HG02571 (cell line): ENCODE results near the gene RBM15.

ENCODE experiments used
- ATAC-seq: cut with Tn5 transposase; IDR thresholded peaks from one replicate; pipeline ENCODE4 v1.9.1; 2021; ENCODE audit warnings: mild to moderate bottlenecking, moderate library complexity; ENCODE audit not compliant: unreplicated experiment

Gene RBM15

GRCh38 chr1:110348771-110349170 is 9.6 kb downstream of the RBM15 start:
- ATAC-seq = no peak

DNA sequence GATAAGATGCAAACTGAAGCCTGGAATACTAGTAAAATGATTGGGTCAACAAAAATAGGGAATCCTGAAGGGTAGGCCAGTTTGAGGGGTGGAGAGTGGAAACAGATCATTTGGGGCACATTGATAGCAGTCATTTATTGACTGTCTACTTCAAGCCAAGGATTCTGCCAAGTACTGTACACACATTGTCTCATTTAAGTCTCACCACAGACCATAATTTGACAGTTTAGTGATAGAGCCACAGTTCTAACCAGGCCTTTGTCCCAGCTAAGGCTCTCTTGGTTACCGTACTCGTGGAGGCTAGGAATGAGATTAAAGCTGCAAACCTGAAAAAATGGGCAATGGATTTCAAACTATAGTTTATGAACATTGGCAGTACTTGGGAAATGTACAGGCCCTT is 11.2 kb downstream of the RBM15 start:
- no peak for ATAC-seq

DNA sequence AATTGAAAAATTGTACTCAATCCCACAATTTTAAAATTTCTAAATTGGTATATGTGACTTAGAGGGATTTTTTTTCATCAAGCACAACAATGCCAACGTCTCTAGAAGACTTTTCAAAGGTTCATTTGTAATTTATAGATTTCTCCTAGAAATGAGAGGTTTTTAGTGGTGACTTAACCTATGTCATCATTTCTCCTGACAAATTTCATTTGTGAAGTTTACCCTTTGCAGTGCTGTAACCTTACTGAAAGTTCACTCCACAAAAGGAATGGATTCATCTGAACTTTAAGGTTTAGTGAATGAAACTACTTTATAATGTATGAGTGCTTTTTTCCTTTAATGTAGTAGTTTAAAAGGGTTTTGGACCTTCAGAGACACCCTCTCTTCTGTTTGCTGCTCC is 16.1 kb downstream of the RBM15 start:
- no peak for ATAC-seq

DNA sequence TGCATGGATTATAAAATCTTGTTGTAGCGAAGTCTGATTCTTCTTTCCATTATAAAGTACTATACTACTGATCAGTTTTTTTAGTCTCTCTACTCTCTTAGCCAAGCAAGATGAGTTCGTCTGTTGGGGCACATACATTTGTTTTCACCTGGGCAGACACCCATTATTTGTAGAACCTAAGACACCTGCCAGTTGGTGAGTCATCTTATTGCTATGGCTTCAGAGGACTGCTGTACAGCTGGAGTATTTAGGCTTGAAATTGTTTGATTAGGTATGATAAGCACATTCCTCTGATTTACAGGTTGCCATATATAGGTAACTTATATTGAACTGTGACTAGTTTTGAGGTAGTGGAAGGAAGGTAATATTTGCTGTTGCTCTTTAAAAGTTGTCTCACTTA is 17.2 kb downstream of the RBM15 start:
- ATAC-seq = no peak

DNA sequence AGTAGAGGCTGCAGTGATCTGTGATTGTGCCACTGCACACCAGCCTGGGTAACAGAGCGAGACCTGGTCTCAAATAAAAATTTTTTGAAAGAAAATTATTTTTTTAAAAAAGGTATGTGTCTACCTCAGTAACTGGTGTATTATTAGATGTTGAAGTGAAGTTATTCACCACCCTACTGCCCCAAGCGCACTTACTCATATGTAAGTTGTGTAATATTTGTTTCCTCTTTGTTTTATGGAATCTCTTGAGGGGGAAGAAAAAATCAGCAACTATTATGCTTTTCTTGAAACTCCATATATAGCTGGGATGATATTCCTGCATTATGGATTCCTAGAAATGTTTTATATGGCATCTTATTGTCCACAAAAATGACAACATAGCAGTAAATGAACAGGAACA is 21.3 kb downstream of the RBM15 start:
- no peak for ATAC-seq

DNA sequence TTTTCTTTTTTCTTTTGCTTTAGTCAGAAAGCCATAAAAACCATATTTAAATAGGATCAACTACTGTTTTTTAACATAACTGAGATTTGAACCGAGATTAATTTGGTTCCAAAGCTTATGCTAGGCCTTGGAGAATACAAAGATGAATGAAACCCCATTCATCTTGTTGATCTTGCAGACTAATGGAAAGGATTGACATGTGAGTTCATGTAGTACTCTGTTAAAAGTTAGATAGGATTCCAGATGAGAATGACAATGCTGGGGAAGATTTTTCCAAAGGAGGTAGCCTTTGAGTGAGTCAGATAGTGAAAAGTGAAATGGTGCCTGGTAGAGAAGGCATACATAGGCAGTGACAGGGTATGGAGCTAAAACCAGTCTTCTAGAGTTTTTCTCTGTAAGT is 22.7 kb downstream of the RBM15 start:
- ATAC-seq = no peak

DNA sequence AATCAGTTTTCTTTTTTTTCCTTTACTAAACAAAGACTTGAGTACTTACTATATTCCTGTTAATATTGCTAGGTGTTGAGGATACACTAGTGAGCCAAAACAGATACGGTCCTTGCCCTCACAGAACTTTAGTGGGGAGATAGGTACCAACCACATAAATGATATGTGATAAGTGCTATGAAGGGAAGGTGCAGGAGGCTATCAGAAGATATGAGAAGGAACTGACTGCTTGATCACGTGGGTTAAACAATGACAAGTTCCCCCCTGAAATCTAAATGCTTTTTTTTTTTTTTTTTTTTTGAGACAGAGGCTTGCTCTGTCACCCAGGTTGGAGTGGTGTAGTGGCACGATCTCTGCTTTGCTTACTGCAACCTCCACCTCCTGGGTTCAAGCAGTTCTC is 25.0 kb downstream of the RBM15 start:
- no peak for ATAC-seq

DNA sequence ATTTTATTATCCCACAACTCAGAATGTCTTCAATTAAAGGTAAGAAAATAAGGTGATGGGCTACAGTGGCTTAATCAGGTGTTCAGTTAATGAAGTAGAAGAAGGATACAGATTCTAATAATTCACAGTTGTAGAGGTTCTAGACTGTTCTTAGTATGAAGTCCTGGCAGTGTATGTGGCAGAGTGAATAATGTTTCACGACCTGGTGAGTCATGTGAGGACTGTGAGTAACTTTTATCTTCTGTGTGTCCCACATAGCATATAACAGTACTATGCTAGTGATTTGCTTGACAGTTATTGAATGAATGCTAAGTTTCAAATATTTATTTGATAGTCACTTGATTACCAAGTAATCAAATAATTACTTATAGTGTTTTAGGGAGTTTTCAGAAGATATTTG is 31.6 kb downstream of the RBM15 start:
- no peak for ATAC-seq

DNA sequence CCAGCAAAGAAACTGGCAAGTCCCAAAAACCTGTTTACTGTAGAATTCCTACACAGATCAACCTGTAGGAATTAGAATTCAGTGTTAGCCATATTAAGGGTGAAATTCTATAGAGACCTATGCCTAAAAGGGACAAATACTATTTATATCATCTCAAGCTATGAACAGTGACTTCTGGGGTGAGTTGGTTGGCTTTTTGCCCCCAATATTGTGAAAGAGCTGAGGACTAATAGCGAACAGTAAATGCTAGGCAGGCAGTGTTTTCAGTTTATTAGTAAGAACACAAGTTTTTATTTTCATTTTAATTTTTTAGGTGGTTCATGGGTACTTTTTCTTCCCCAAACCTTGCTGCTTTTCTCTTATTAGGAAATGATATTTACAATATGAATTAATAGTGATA is 36.3 kb downstream of the RBM15 start:
- ATAC-seq = no peak

GRCh38 chr1:110380672-110381283 is 41.6 kb downstream of the RBM15 start:
- ATAC-seq = no peak

DNA sequence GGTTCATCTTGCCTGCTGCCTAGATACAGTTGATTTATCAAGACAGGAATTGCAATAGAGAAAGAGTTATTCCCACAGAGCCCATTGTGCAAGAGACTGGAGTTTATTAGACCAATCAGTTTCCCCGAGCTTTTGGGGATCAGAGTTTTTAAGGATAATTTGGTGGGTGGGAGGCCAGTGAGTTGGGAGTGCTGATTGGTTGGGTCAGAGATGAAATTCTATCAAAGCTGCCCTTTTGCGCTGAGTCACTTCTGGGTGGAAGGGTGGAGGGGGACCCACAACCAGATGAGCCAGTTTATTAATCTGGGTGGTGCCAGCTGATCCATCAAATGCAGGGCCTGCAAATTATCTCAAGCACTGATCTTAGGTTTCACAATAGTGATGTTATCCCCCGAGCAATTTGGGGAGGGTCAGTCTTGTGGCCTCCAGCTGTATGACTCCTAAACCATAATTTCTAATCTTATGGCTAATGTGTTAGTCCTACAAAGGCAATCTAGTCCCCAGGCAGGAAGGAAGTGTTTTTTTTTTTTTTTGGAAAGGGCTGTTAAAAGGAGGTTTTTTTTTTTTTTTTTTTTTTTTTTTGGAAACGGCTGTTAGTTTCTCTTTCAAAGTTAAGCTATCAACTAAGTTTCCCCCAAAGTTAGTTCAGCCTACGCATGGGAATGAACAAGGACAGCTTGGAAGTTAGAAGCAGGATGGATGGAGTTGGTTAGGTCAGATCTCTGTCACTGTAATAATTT is 44.2 kb downstream of the RBM15 start:
- ATAC-seq = no peak

DNA sequence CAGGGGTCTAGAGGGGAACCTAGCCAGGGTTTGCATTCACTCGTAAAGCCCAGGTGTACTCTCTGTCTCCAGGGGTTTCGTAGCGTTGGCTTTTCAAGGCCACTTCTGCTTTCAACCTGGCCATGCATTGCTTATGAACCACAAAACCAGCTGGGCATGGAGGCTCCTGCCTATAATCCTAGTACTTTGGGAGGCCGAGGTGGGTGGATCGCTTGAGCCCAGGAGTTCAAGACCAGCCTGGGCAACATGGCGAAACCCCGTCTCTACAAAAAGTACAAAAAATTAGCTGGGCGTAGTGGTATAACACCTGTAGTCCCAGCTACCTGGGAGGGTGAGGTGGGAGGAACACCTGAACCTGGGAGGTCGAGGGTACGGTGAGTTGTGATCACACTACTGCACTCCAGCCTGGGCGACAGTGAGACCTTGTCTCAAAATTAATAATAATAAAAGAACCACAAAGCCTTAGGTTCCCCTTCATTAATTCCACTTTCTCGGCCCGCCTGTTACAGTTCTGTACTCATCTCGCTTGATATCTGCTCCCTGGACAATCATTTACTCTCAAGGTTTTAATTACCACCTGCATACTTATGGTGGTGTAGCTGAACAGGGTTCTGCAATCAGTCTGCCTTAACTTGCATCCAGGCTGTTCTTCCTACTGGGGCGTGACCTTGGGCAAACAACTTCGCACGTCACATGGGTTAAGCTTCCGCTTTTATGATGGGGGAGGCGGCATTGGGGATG is 45.6 kb downstream of the RBM15 start:
- peak; percentile 52 for ATAC-seq

- ATAC-seq = no peak
Observed at GRCh38 chr1:110385369-110385768, 46.2 kb downstream of the RBM15 start.

DNA sequence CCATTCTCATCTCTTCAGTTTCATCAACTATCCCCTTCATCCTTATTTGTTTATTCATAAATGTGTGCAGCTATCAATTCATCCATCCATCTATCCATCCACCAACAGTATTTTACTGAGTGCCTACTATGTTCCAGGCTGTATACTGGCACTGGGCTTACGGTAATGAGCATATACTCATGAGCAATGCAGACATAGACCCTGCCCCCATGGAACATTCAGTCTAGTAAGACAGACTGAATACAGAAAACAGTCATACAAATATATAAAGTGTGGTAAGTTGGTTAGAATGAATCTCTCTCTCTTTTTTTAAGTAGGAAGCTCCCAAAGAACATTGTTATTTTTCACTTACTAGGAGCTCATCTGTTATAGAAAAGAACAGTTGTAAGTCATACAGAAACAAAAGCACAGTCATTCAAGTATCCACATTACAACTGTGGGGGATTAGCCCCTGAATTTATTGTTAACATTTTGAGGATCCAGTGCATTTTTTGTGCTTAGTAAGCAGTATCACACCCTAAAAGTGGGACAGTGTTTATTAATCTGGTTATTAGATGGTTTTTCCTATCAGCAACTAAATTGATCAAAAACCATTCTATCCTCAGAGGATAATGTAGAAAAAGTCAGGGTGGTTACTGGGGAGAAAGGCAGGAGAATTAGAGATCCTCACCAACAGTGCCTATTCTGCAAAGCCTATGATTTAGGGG is 48.0 kb downstream of the RBM15 start:
- no peak for ATAC-seq

- no peak for ATAC-seq
Observed at GRCh38 chr1:110390096-110390495, 50.9 kb downstream of the RBM15 start.

- ATAC-seq = no peak
Observed at GRCh38 chr1:110390692-110391245, 51.6 kb downstream of the RBM15 start, which contains the start of gene SLC16A4. Gene SLC16A4 (minus strand): TSS chr1:110391026. CDS start chr1:110389323, 1,703 bp downstream.

- no peak for ATAC-seq
Observed at GRCh38 chr1:110393286-110393685, 54.1 kb downstream of the RBM15 start.

DNA sequence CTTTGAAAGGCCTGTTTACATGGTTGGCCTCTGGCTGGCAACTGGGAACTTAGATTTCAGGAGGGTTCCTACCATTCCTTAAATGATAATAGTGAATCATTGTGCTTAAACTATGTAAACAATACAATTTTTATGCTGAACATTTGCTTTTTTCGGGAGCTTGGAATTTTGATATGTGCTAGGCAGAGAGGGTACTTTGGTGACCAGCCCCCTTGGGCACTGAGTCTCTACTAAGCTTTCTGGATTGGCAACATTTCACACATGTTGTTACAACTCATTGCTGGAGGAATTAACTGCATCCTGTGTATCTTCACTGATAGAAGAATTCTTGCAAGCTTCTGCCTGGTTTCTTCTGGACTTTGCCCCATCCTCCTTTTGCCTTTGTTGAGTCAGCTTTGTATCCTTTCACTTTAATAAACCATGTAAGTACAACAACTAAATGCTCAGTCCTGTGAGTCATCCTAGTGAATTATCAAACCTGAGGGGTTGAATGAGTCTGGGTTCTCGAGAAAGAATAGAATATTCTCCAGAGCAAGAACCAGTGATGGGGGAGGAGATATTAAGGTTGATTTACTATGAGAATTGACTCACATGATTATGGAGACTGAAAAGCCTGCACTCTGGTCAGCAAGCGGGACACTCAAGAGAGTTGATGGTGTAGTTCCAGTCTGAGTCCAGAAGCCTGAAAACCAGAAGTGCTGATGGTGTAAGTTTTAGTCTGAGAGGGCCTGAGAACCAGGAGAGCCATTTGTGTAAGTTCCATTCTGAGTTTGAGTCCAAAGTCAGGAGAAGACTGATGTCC is 54.7 kb downstream of the RBM15 start:
- ATAC-seq = no peak

DNA sequence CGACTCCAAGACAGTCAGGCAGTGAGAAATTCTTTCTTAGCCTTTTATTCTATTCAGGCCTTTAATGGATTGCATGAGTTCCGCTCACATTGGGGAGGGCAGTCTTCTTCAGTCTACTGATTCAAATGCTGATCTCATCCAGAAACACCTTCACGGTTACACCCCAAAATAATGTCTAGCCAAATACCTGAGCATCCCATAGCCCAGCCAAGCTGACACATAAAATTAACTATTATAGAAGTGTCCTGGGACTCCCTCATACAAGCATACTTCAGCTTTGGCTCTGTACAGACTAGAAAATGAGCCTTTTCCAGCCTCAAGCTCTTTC is 55.3 kb downstream of the RBM15 start:
- ATAC-seq = no peak
